CD4-positive, alpha-beta T cell (primary cell): ENCODE data around the gene MDM2. TPM values are rescaled to one million over a fixed set of nuclear protein-coding genes. Genes with fewer than 3 reads are reported as not detected.
A peak's percentile ranks its signal among the peaks of the same experiment; 100 is the strongest.

Experiments used
- ATAC-seq: fragments of 200-7000 bp; cut with Tn5 transposase; one replicate; pipeline ENCODE4 v1.10.0; 2022; ENCODE audit warnings: mild to moderate bottlenecking; ENCODE audit not compliant: poor library complexity
- CTCF ChIA-PET: fragments of 350-600 bp; sonication (Branson Sonifier 250); formaldehyde crosslinking; loops from one replicate; lab custom pipeline; 2021; ENCODE audit warnings: antibody characterized with exemption, inconsistent platforms; lab: Charles Lee
- POLR2A ChIA-PET: fragments of 350-600 bp; sonication (Branson Sonifier 250); formaldehyde crosslinking; loops from one replicate; lab custom pipeline; 2021; ENCODE audit warnings: antibody characterized with exemption, inconsistent platforms; lab: Charles Lee
- DNase-seq, 14 experiments: peaks; one replicate each; pipeline ENCODE4 v3.0.0-alpha.2; 2013 to 2020; ENCODE audit warnings: mixed read lengths in 2 of 14
- H3K27ac ChIP-seq, 2 donors: one replicate each; pipeline versions ENCODE4 v1.5.1 to v1.7.0; 2013; ENCODE audit warnings: low read length in 2 of 2, low read depth in 1 of 2, mild to moderate bottlenecking in 1 of 2
- H3K27me3 ChIP-seq, 2 experiments: 1 replicate in 1 of 2; 2 replicates in 1 of 2; pipeline versions ENCODE4 v1.6.1 to v1.7.0; 2013; ENCODE audit warnings: low read length in 2 of 2, control low read depth in 1 of 2, mild to moderate bottlenecking in 1 of 2, moderate library complexity in 1 of 2; ENCODE audit not compliant: insufficient read depth in 2 of 2, control insufficient read depth in 1 of 2
- H3K36me3 ChIP-seq: one replicate; pipeline ENCODE4 v1.6.1; 2013; ENCODE audit warnings: low read length, control low read depth; ENCODE audit not compliant: insufficient read depth
- H3K4me1 ChIP-seq: one replicate; pipeline ENCODE4 v1.6.1; 2013; ENCODE audit warnings: low read length, control low read depth; ENCODE audit not compliant: insufficient read depth
- H3K4me3 ChIP-seq: one replicate; pipeline ENCODE4 v1.5.1; 2013; ENCODE audit warnings: mild to moderate bottlenecking, low read length, moderate library complexity
- H3K9me3 ChIP-seq, 2 experiments: 1 replicate in 1 of 2; 2 replicates in 1 of 2; pipeline versions ENCODE4 v1.6.1 to v1.7.0; 2013; ENCODE audit warnings: low read length in 2 of 2, mild to moderate bottlenecking in 2 of 2, control low read depth in 1 of 2, moderate library complexity in 1 of 2; ENCODE audit not compliant: control insufficient read depth in 1 of 2, insufficient read depth in 1 of 2
- H3K27ac Mint-ChIP-seq: one replicate; pipeline ENCODE4 v1.8.0; 2020; ENCODE audit warnings: mixed read lengths
- H3K27me3 Mint-ChIP-seq: one replicate; pipeline ENCODE4 v1.8.0; 2021; ENCODE audit warnings: mixed read lengths
- H3K36me3 Mint-ChIP-seq: one replicate; pipeline ENCODE4 v1.8.0; 2021; ENCODE audit warnings: low read depth, mixed read lengths
- H3K4me1 Mint-ChIP-seq: one replicate; pipeline ENCODE4 v1.8.0; 2021; ENCODE audit warnings: low read depth, mixed read lengths
- H3K4me3 Mint-ChIP-seq: one replicate; pipeline ENCODE4 v1.8.0; 2020; ENCODE audit warnings: mild to moderate bottlenecking, mixed read lengths
- H3K9me3 Mint-ChIP-seq: one replicate; pipeline ENCODE4 v1.8.0; 2020; ENCODE audit warnings: mixed read lengths
- CTCF ChIP-seq: fragments of 200-600 bp; IDR thresholded peaks from one replicate; pipeline ENCODE4 v1.8.0; 2022; ENCODE audit warnings: antibody characterized with exemption, mild to moderate bottlenecking
- intact Hi-C, 2 experiments: fragments of 100-400 bp; cut with DNase I in 1 of 2; cut with micrococcal nuclease in 1 of 2; formaldehyde crosslinking; loops; one replicate each; pipeline versions ENCODE4 v1.15.1 to v1.9.0; 2023 to 2025; cut with DNase I, micrococcal nuclease
- total RNA-seq, 174 experiments: library from RNA in 2 of 174; stranded (reverse) in 2 of 174; gene quantifications; one replicate each; pipeline ENCODE4 v1.2.3 and lab custom pipeline; 2021 to 2026

The MDM2 gene
- total RNA-seq, 2 experiments from 2014 or later: 90.8 TPM

GRCh38 chr12:68841717-68842116, 33.7 kb downstream of the MDM2 start:
- Mint-ChIP-seq H3K4me3 (no peak overlapping the region), H3K36me3 (peaks cover 62% of the 10 kb centered on the region), H3K4me1 (no peaks in the 10 kb centered on the region), H3K27me3 (no peaks in the 10 kb centered on the region), H3K27ac (peak overlapping the region; percentile 27), H3K9me3 (no peaks in the 10 kb centered on the region)
- no peak for ATAC-seq
- no peak overlapping the region for H3K4me3 ChIP-seq
- no peak overlapping the region for H3K27ac ChIP-seq
- TF ChIP-seq CTCF: no peak
- no peak for DNase-seq
- no peaks in the 10 kb centered on the region for H3K9me3 ChIP-seq
- intact Hi-C loops: no loop called here
- H3K4me1 ChIP-seq: no peaks in the 10 kb centered on the region
- ChIA-PET CTCF (interaction anchor here (3.1 kb wide), 1 partner anchor 11 kb away, joined by 18 read pairs; no protein-coding TSS in a partner anchor), POLR2A (no interaction called here)
- no peaks in the 10 kb centered on the region for H3K27me3 ChIP-seq
- peaks cover 61% of the 10 kb centered on the region for H3K36me3 ChIP-seq

GRCh38 chr12:68842123-68842522, 34.1 kb downstream of the MDM2 start:
- Histone ChIP-seq H3K36me3 (peaks cover 57% of the 10 kb centered on the region), H3K27ac (no peak overlapping the region), H3K27me3 (no peaks in the 10 kb centered on the region), H3K4me3 (no peak overlapping the region), H3K4me1 (no peaks in the 10 kb centered on the region), H3K9me3 (no peaks in the 10 kb centered on the region)
- TF ChIP-seq CTCF: no peak
- H3K9me3 Mint-ChIP-seq: no peaks in the 10 kb centered on the region
- H3K27ac Mint-ChIP-seq: peak overlapping the region; percentile 27
- DNase-seq (no peak), ATAC-seq (no peak)
- peaks cover 59% of the 10 kb centered on the region for H3K36me3 Mint-ChIP-seq
- ChIA-PET CTCF (interaction anchor here (3.1 kb wide), 1 partner anchor 11 kb away, joined by 18 read pairs; no protein-coding TSS in a partner anchor), POLR2A (no interaction called here)
- H3K27me3 Mint-ChIP-seq: no peaks in the 10 kb centered on the region
- no peaks in the 10 kb centered on the region for H3K4me1 Mint-ChIP-seq
- no peak overlapping the region for H3K4me3 Mint-ChIP-seq
- intact Hi-C loops: no loop called here

GRCh38 chr12:68842784-68843567, 35.0 kb downstream of the MDM2 start:
- ChIA-PET POLR2A (interaction anchor here (1.0 kb wide), 1 partner anchor 13 kb away, joined by 4 read pairs; no protein-coding TSS in a partner anchor), CTCF (interaction anchor here (0.6 to 3.1 kb wide), 2 partner anchors 12 to 1487 kb away, joined by 3 to 18 read pairs; no protein-coding TSS in a partner anchor)
- H3K4me3 ChIP-seq: no peak overlapping the region
- no peaks in the 10 kb centered on the region for H3K27me3 ChIP-seq
- H3K27me3 Mint-ChIP-seq: no peaks in the 10 kb centered on the region
- no peaks in the 10 kb centered on the region for H3K9me3 ChIP-seq
- no peak for TF ChIP-seq CTCF
- no peak overlapping the region for H3K27ac ChIP-seq
- peaks cover 49% of the 10 kb centered on the region for H3K36me3 ChIP-seq
- intact Hi-C loops: no loop called here
- no peaks in the 10 kb centered on the region for H3K9me3 Mint-ChIP-seq
- no peaks in the 10 kb centered on the region for H3K4me1 Mint-ChIP-seq
- H3K4me1 ChIP-seq: no peaks in the 10 kb centered on the region
- no peak overlapping the region for H3K4me3 Mint-ChIP-seq
- H3K27ac Mint-ChIP-seq: no peak overlapping the region
- no peak for ATAC-seq
- H3K36me3 Mint-ChIP-seq: peaks cover 52% of the 10 kb centered on the region
- DNase-seq: no peak
